Endothelial cell of umbilical vein (primary cell): ENCODE measurements around the gene HOXA9.

Source experiments
- EZH2 ChIP-seq: IDR thresholded peaks from 2 replicates; pipeline ENCODE4 v1.6.1; 2012; ENCODE audit warnings: borderline replicate concordance, low read depth, mild to moderate bottlenecking, moderate library complexity, low read length, inconsistent platforms; ENCODE audit not compliant: severe bottlenecking
- GATA2 ChIP-seq: IDR thresholded peaks from 2 replicates; pipeline ENCODE4 v1.7.0; 2011; ENCODE audit warnings: low read depth, mild to moderate bottlenecking, moderate library complexity, mixed read lengths, low read length; ENCODE audit not compliant: insufficient read length, insufficient read depth
- POLR2A ChIP-seq: IDR thresholded peaks from 2 replicates; pipeline ENCODE4 v1.6.1; 2012; ENCODE audit warnings: low read depth, mild to moderate bottlenecking, control low read depth, low read length
- TF ChIP-seq, protein P1 (sequence below), 2 donors: IDR thresholded peaks; 1 replicate in 1 of 2; 2 replicates in 1 of 2; pipeline ENCODE4 v1.5.1; 2011; ENCODE audit warnings: low read length in 2 of 2, mild to moderate bottlenecking in 2 of 2, moderate library complexity in 2 of 2, control low read depth in 1 of 2, inconsistent platforms in 1 of 2, low read depth in 1 of 2; ENCODE audit not compliant: insufficient read depth in 1 of 2; ENCODE audit errors: extremely low read depth in 1 of 2

DNA sequence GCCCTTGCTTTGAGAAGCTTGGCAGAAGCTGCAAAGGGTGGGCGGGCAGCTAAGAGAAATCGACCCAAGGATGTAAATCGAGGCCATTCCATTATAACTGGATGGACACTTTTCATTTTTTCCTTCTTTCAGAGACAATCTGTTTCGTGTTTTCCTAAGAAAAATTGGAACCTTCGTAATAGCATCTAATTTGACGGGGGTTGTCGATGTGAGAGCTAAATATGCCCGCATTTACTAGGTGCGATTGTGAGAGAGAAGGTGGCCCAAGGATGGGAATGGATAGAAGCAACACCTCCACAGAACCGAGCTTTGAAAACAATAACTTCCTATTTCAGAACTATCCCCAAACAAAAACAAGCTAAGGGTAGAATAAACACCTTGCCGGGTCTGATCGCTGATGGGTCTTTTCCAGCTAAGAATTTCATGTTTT, 33.9 kb downstream of the HOXA9 start:
- TF ChIP-seq, protein P1, sequence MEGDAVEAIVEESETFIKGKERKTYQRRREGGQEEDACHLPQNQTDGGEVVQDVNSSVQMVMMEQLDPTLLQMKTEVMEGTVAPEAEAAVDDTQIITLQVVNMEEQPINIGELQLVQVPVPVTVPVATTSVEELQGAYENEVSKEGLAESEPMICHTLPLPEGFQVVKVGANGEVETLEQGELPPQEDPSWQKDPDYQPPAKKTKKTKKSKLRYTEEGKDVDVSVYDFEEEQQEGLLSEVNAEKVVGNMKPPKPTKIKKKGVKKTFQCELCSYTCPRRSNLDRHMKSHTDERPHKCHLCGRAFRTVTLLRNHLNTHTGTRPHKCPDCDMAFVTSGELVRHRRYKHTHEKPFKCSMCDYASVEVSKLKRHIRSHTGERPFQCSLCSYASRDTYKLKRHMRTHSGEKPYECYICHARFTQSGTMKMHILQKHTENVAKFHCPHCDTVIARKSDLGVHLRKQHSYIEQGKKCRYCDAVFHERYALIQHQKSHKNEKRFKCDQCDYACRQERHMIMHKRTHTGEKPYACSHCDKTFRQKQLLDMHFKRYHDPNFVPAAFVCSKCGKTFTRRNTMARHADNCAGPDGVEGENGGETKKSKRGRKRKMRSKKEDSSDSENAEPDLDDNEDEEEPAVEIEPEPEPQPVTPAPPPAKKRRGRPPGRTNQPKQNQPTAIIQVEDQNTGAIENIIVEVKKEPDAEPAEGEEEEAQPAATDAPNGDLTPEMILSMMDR (IDR thresholded peaks at IDR 0.05; ENCODE audit: extremely low read depth in 1 of 2, insufficient read depth in 1 of 2, low read depth in 1 of 2, low read length in 2 of 2) = no peak
- TF ChIP-seq EZH2 (no peak), GATA2 (no peak), POLR2A (no peak)
